Measurements from ENCODE around the gene KANK4.
"Not testable (repeated sequence)": the region's sequence is repeated elsewhere in the genome, so short reads cannot be mapped to it uniquely, and the experiment has no call there.

The KANK4 gene

GRCh38 chr1:62227496-62227895 is 91.7 kb downstream of the KANK4 start:
- Histone ChIP-seq H3K4me1 (ENCODE audit: insufficient read depth, low read length) (no peaks in the 10 kb centered on the region), H3K27me3 (ENCODE audit: insufficient read depth, low read length, poor library complexity) (peaks cover 7% of the 10 kb centered on the region), H3K36me3 (ENCODE audit: insufficient read depth, low read length) (no peaks in the 10 kb centered on the region), H3K4me3 (ENCODE audit: low read depth in 1 of 2, low read length in 2 of 2) (no peak overlapping the region), H3K27ac (ENCODE audit: low read length) (no peak overlapping the region), H3K9me3 (ENCODE audit: insufficient read depth, low read length, severe bottlenecking) (no peaks in the 10 kb centered on the region), H3K9ac (ENCODE audit: low read depth, low read length) (no peak overlapping the region), H4K20me1 (ENCODE audit: insufficient read depth, low read length) (no peaks in the 10 kb centered on the region), H3K79me2 (ENCODE audit: insufficient read depth, low read length) (no peaks in the 10 kb centered on the region), H3K4me2 (ENCODE audit: insufficient read depth, low read length) (no peak overlapping the region), H2AFZ (ENCODE audit: low read depth, low read length) (no peak overlapping the region)
- no peak for TF ChIP-seq CTCF (IDR thresholded peaks at IDR 0.05; ENCODE audit: borderline replicate concordance, extremely low read depth, low read length, poor library complexity, severe bottlenecking)
- no peak for TF ChIP-seq EZH2 (IDR thresholded peaks at IDR 0.05; ENCODE audit: borderline replicate concordance, low read depth, low read length, severe bottlenecking)
- DNase-seq (no peak), ATAC-seq (ENCODE audit: insufficient read depth, low read depth) (no peak)

GRCh38 chr1:62224182-62224581 is 95.1 kb downstream of the KANK4 start:
- H4K20me1 ChIP-seq (ENCODE audit: insufficient read depth, low read length), result no peaks in the 10 kb centered on the region
- TF ChIP-seq CTCF (IDR thresholded peaks at IDR 0.05; ENCODE audit: borderline replicate concordance, extremely low read depth, low read length, poor library complexity, severe bottlenecking), result no peak
- no peak for TF ChIP-seq EZH2 (IDR thresholded peaks at IDR 0.05; ENCODE audit: borderline replicate concordance, low read depth, low read length, severe bottlenecking)
- no peak overlapping the region for H2AFZ ChIP-seq (ENCODE audit: low read depth, low read length)
- no peaks in the 10 kb centered on the region for H3K9me3 ChIP-seq (ENCODE audit: insufficient read depth, low read length, severe bottlenecking)
- H3K79me2 ChIP-seq (ENCODE audit: insufficient read depth, low read length), result no peaks in the 10 kb centered on the region
- H3K27me3 ChIP-seq (ENCODE audit: insufficient read depth, low read length, poor library complexity), result no peaks in the 10 kb centered on the region
- H3K4me3 ChIP-seq (ENCODE audit: low read depth in 1 of 2, low read length in 2 of 2), result no peak overlapping the region
- H3K4me2 ChIP-seq (ENCODE audit: insufficient read depth, low read length), result no peak overlapping the region
- no peak overlapping the region for H3K9ac ChIP-seq (ENCODE audit: low read depth, low read length)
- no peaks in the 10 kb centered on the region for H3K36me3 ChIP-seq (ENCODE audit: insufficient read depth, low read length)
- H3K4me1 ChIP-seq (ENCODE audit: insufficient read depth, low read length), result no peaks in the 10 kb centered on the region
- no peak overlapping the region for H3K27ac ChIP-seq (ENCODE audit: low read length)
- no peak for ATAC-seq (ENCODE audit: insufficient read depth, low read depth)
- no peak for DNase-seq

GRCh38 chr1:62222321-62222720 is 96.9 kb downstream of the KANK4 start:
- no peaks in the 10 kb centered on the region for H3K79me2 ChIP-seq (ENCODE audit: insufficient read depth, low read length)
- no peaks in the 10 kb centered on the region for H3K9me3 ChIP-seq (ENCODE audit: insufficient read depth, low read length, severe bottlenecking)
- no peak overlapping the region for H3K4me3 ChIP-seq (ENCODE audit: low read depth in 1 of 2, low read length in 2 of 2)
- DNase-seq (no peak), ATAC-seq (ENCODE audit: insufficient read depth, low read depth) (no peak)
- H3K4me1 ChIP-seq (ENCODE audit: insufficient read depth, low read length), result no peaks in the 10 kb centered on the region
- no peak overlapping the region for H2AFZ ChIP-seq (ENCODE audit: low read depth, low read length)
- H3K9ac ChIP-seq (ENCODE audit: low read depth, low read length), result no peak overlapping the region
- no peaks in the 10 kb centered on the region for H3K27me3 ChIP-seq (ENCODE audit: insufficient read depth, low read length, poor library complexity)
- TF ChIP-seq EZH2 (IDR thresholded peaks at IDR 0.05; ENCODE audit: borderline replicate concordance, low read depth, low read length, severe bottlenecking), result no peak
- TF ChIP-seq CTCF (IDR thresholded peaks at IDR 0.05; ENCODE audit: borderline replicate concordance, extremely low read depth, low read length, poor library complexity, severe bottlenecking), result no peak
- no peaks in the 10 kb centered on the region for H3K36me3 ChIP-seq (ENCODE audit: insufficient read depth, low read length)
- H3K4me2 ChIP-seq (ENCODE audit: insufficient read depth, low read length), result no peak overlapping the region
- no peak overlapping the region for H3K27ac ChIP-seq (ENCODE audit: low read length)
- H4K20me1 ChIP-seq (ENCODE audit: insufficient read depth, low read length), result no peaks in the 10 kb centered on the region

GRCh38 chr1:62221171-62221570 is 98.1 kb downstream of the KANK4 start:
- H3K36me3 ChIP-seq (ENCODE audit: insufficient read depth, low read length), result no peaks in the 10 kb centered on the region
- H3K4me3 ChIP-seq (ENCODE audit: low read depth in 1 of 2, low read length in 2 of 2), result no peak overlapping the region
- H3K9ac ChIP-seq (ENCODE audit: low read depth, low read length), result no peak overlapping the region
- no peak for TF ChIP-seq CTCF (IDR thresholded peaks at IDR 0.05; ENCODE audit: borderline replicate concordance, extremely low read depth, low read length, poor library complexity, severe bottlenecking)
- TF ChIP-seq EZH2 (IDR thresholded peaks at IDR 0.05; ENCODE audit: borderline replicate concordance, low read depth, low read length, severe bottlenecking), result no peak
- no peak overlapping the region for H3K27ac ChIP-seq (ENCODE audit: low read length)
- no peaks in the 10 kb centered on the region for H4K20me1 ChIP-seq (ENCODE audit: insufficient read depth, low read length)
- H3K9me3 ChIP-seq (ENCODE audit: insufficient read depth, low read length, severe bottlenecking), result no peaks in the 10 kb centered on the region
- H3K4me2 ChIP-seq (ENCODE audit: insufficient read depth, low read length), result no peak overlapping the region
- ATAC-seq (ENCODE audit: insufficient read depth, low read depth) (no peak), DNase-seq (no peak)
- H3K79me2 ChIP-seq (ENCODE audit: insufficient read depth, low read length), result no peaks in the 10 kb centered on the region
- H2AFZ ChIP-seq (ENCODE audit: low read depth, low read length), result no peak overlapping the region
- no peaks in the 10 kb centered on the region for H3K27me3 ChIP-seq (ENCODE audit: insufficient read depth, low read length, poor library complexity)
- no peaks in the 10 kb centered on the region for H3K4me1 ChIP-seq (ENCODE audit: insufficient read depth, low read length)

GRCh38 chr1:62220456-62220855 is 98.8 kb downstream of the KANK4 start:
- H2AFZ ChIP-seq (ENCODE audit: low read depth, low read length); H3K9me3 ChIP-seq (ENCODE audit: insufficient read depth, low read length, severe bottlenecking); H3K27ac ChIP-seq (ENCODE audit: low read length); H3K4me2 ChIP-seq (ENCODE audit: insufficient read depth, low read length); H3K27me3 ChIP-seq (ENCODE audit: insufficient read depth, low read length, poor library complexity); H4K20me1 ChIP-seq (ENCODE audit: insufficient read depth, low read length); H3K4me1 ChIP-seq (ENCODE audit: insufficient read depth, low read length); H3K9ac ChIP-seq (ENCODE audit: low read depth, low read length); DNase-seq; ATAC-seq (ENCODE audit: insufficient read depth, low read depth); H3K36me3 ChIP-seq (ENCODE audit: insufficient read depth, low read length); H3K79me2 ChIP-seq (ENCODE audit: insufficient read depth, low read length); H3K4me3 ChIP-seq (ENCODE audit: low read depth in 1 of 2, low read length in 2 of 2): not testable (repeated sequence)
